ENCODE data around the gene FMR1NB.
A peak's percentile ranks its signal among the peaks of the same experiment; 100 is the strongest.

The FMR1NB gene, protein sequence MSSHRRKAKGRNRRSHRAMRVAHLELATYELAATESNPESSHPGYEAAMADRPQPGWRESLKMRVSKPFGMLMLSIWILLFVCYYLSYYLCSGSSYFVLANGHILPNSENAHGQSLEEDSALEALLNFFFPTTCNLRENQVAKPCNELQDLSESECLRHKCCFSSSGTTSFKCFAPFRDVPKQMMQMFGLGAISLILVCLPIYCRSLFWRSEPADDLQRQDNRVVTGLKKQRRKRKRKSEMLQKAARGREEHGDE

GRCh38 chrX:147981038-147981752 is at the start of gene FMR1NB:
TSS of gene FMR1NB (plus strand) at chrX:147981337. CDS start at chrX:147981403, 66 bp downstream.
- no peak for DNase-seq

- DNase-seq = no peak
Measured at GRCh38 chrX:147933815-147934214, 47.3 kb upstream of the FMR1NB start.

DNA sequence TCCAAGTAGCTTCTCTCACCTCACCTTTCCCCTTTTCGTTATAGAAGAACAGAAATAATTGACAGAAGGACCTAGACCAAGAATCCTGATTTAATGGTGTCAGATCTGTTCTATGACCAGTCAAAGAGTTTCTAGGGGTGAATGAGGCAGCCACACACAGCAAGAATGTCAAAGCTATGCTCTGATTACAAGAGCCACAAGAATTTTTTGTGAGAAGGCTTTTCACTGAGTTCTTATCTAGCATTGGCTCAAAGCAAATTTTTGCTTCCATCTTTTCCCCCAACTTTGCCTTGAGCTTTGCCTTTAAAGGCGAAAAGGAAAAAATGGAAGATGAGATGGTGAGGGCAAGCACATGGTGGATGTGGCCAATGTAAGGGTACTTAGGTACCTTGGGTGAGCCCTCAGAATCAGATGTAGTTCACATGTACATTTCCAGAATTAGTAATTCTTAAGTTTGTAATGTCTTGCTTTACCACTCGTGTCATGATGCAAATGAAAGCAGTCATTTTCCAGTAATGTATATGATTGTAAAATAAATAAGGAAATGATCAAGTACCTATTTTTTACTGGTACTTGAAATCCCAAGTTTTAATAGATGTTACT is 45.9 kb upstream of the FMR1NB start:
- no peak for DNase-seq

GRCh38 chrX:147945286-147945685 is 35.9 kb upstream of the FMR1NB start:
- DNase-seq = no peak

- no peak for DNase-seq
Measured at GRCh38 chrX:147948531-147948930, 32.6 kb upstream of the FMR1NB start.

GRCh38 chrX:147950352-147950751 is 30.8 kb upstream of the FMR1NB start:
- no peak for DNase-seq

DNA sequence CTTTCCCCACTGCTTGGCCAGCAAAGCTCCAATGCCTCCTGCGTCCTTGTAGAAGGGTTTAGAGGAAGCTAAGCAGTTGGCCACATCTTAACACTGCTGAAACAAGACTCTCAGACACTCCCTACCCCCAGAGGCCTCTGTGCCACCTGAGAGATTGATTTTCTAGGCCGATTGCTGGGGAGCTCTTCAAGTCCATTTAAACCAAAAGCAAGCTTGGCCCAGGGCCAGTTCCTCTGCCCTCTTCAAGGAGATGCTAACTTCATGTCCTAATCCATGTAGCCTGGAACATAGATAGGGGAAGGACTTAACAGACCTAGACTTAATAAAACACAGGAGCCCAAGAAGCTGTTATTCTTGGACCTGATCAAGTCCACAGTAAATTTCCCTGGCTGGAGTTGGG is 27.2 kb upstream of the FMR1NB start:
- DNase-seq = no peak

DNA sequence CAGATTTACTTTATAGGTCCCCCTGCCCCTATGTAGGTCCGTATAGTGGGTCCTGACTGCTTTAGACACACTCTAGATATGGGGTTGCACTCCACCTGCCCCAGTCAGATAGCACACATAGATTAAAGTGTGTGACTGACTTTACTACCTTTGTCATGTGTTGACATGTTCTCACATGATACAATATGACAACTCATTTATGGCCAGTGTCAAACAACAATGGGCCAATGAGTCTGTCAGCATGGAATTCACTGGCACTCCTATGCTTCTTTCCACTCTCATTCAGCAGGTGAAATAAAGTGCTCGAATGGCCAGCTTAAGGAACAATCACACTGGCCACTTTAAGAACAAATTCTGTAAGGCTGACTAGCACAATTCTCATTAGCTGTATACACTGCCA is 23.8 kb upstream of the FMR1NB start:
- no peak for DNase-seq

GRCh38 chrX:147958291-147958690 is 22.8 kb upstream of the FMR1NB start:
- DNase-seq = peak; percentile 0

GRCh38 chrX:147960722-147961121 is 20.4 kb upstream of the FMR1NB start:
- no peak for DNase-seq

GRCh38 chrX:147962476-147962875 is 18.7 kb upstream of the FMR1NB start:
- peak; percentile 0 for DNase-seq

GRCh38 chrX:147978931-147979330 is 2.2 kb upstream of the FMR1NB start:
- no peak for DNase-seq

DNA sequence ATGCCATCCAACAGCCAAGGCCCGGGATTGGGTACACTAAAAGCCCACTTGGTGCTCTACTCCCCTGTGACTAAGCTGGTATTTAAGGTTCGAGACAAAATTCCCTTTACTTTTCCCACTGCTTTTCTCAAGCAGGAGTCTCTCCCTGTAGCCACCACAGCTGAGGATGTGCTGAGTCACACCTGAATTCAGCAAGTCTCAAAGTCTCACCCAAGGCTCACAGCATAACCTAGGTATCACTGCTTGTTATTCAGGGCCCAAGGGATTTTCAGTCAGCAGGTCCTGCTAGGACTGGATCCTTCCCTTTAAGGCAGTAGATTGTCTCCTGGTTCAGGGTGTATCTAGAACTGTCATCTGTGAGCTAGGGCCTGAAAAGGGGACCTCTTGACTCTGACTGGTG is 39.2 kb downstream of the FMR1NB start:
- DNase-seq = no peak

DNA sequence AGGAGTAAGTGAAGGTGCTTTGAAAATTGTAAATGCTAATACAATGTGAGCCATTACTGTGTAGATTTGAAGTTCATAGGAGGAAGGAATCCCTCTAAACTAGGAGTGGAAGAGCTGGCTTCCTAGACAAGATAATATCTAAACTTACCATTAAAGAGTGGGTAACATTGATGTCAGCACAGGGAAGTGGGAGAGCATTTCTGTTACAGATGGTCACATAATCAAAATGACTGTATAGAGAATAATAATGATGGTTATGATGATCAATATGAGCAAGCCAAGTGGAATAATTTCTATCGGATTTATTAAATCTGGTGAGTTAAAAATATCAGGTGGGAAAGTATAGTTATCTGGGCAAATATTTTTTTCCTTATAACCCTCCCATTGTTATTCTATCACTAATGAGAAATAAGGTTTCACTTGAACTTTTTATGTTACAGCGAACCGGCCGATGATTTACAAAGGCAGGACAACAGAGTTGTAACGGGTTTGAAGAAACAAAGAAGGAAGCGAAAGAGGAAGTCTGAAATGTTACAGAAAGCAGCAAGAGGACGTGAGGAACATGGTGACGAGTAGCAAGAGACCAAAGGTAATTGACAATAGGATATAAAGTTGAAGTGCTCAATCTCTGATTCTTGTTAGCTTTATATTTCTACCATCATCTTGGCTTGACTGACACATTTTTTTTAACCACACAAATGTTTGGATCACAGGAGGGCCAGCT is 43.5 kb downstream of the FMR1NB start:
- DNase-seq = no peak

GRCh38 chrX:148035380-148035779 is 54.2 kb downstream of the FMR1NB start:
- no peak for DNase-seq

GRCh38 chrX:148037020-148037419 is 55.9 kb downstream of the FMR1NB start:
- no peak for DNase-seq

- DNase-seq = no peak
Measured at GRCh38 chrX:148043271-148043855, 62.2 kb downstream of the FMR1NB start.

- no peak for DNase-seq
Measured at GRCh38 chrX:148047200-148047599, 66.1 kb downstream of the FMR1NB start.

DNA sequence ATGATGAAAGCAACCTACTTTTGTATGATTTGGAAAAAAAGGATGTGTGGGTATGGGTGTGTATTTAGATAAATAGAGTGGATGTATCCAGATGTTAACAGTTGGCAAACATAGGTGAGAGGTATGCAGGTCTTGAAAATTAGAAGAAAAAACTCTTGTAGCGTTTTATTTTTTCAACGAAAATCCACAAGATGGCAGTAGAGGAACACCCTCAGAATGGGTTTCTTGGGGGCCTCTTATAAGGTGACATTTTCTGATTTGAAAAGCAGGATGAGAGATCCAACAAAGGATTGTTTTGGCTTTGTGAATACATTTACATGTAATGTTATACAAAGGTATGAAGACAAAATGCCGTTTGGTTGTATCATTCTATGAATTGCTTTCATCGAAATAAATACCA is 68.3 kb downstream of the FMR1NB start:
- peak; percentile 2 for DNase-seq

DNA sequence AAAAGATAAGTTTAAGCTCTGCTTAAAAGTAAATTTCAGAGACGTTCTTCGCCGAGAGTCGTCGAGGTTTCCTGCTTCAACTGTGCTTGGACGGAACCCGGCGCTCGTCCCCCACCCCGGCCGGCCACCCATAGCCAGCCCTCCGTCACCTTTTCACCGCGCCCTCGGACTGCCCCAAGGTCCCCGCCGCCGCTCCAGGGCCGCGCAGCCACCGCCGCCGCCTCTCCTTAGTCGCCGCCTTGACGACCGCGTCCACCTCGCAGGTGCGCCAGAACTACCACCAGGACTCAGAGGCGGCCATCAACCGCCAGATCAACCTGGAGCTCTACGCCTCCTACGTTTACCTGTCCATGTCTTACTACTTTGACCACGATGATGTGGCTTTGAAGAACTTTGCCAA is 70.8 kb downstream of the FMR1NB start:
- DNase-seq = no peak

GRCh38 chrX:148067285-148067684 is 86.1 kb downstream of the FMR1NB start:
- DNase-seq = no peak

- DNase-seq = no peak
Measured at GRCh38 chrX:148069759-148070503, 88.8 kb downstream of the FMR1NB start.

DNA sequence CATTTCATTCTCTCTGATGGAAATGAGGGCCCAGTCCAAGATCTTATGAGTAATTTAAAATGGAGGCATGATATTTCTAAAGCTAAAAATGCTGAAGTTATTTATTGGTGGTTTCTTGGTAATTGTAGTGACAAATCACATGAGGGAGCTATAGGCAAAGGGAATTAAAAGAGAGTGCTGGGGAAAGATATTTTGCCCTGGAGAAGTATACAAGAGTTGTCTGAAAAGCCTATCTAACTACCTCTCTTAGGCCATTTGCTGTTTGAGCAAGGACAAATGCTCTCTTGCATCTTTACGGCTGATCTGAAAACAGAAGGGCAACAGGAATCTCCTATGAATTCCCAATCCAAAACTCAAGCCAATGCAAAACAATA is 89.4 kb downstream of the FMR1NB start:
- no peak for DNase-seq

Measured in kidney glomerular epithelial cell (primary cell).